ENCODE data around the gene ALMS1.

ALMS1 gene

GRCh38 chr2:73368781-73369180, 16.9 kb upstream of the ALMS1 start:
- Histone ChIP-seq H3K4me2 (ENCODE audit: low read depth, low read length, poor library complexity, severe bottlenecking) (no peak overlapping the region), H3K9me2 (replicated peaks; ENCODE audit: insufficient read depth, low read length) (no peaks in the 10 kb centered on the region), H3K36me3 (ENCODE audit: low read length) (no peaks in the 10 kb centered on the region), H3K27ac (ENCODE audit: low read depth, low read length) (no peak overlapping the region), H3K79me2 (ENCODE audit: insufficient read depth, low read length) (no peaks in the 10 kb centered on the region), H3K9ac (ENCODE audit: low read length) (no peak overlapping the region), H3K9me3 (ENCODE audit: insufficient read depth, low read length) (no peaks in the 10 kb centered on the region), H2AFZ (ENCODE audit: low read depth, low read length, severe bottlenecking) (no peak overlapping the region), H3K27me3 (ENCODE audit: low read length) (no peaks in the 10 kb centered on the region), H3K4me3 (ENCODE audit: insufficient read depth, low read length, poor library complexity, severe bottlenecking) (no peak overlapping the region), H4K20me1 (ENCODE audit: low read depth, low read length) (no peaks in the 10 kb centered on the region), H3F3A (ENCODE audit: insufficient read depth) (no peaks in the 10 kb centered on the region)
- TF ChIP-seq EZH2phosphoT487 (conservative IDR thresholded peaks at IDR 0.05; ENCODE audit: low read length) (no peak), CTCF (IDR thresholded peaks at IDR 0.05; ENCODE audit: insufficient read depth, low read length, poor library complexity, severe bottlenecking) (no peak)

- Histone ChIP-seq H3K9me3 (ENCODE audit: insufficient read depth, low read length) (no peaks in the 10 kb centered on the region), H2AFZ (ENCODE audit: low read depth, low read length, severe bottlenecking) (no peak overlapping the region), H3K4me2 (ENCODE audit: low read depth, low read length, poor library complexity, severe bottlenecking) (no peak overlapping the region), H3K4me3 (ENCODE audit: insufficient read depth, low read length, poor library complexity, severe bottlenecking) (no peak overlapping the region), H3K9me2 (replicated peaks; ENCODE audit: insufficient read depth, low read length) (no peaks in the 10 kb centered on the region), H3F3A (ENCODE audit: insufficient read depth) (no peaks in the 10 kb centered on the region), H3K79me2 (ENCODE audit: insufficient read depth, low read length) (no peaks in the 10 kb centered on the region), H3K27me3 (ENCODE audit: low read length) (no peaks in the 10 kb centered on the region), H3K9ac (ENCODE audit: low read length) (no peak overlapping the region), H3K27ac (ENCODE audit: low read depth, low read length) (no peak overlapping the region), H4K20me1 (ENCODE audit: low read depth, low read length) (no peaks in the 10 kb centered on the region), H3K36me3 (ENCODE audit: low read length) (no peaks in the 10 kb centered on the region)
- TF ChIP-seq EZH2phosphoT487 (conservative IDR thresholded peaks at IDR 0.05; ENCODE audit: low read length) (no peak), CTCF (IDR thresholded peaks at IDR 0.05; ENCODE audit: insufficient read depth, low read length, poor library complexity, severe bottlenecking) (no peak)
Measured at GRCh38 chr2:73370348-73370747, 15.3 kb upstream of the ALMS1 start.

- Histone ChIP-seq H3F3A (ENCODE audit: insufficient read depth) (no peaks in the 10 kb centered on the region), H3K4me3 (ENCODE audit: insufficient read depth, low read length, poor library complexity, severe bottlenecking) (no peak overlapping the region), H3K9ac (ENCODE audit: low read length) (no peak overlapping the region), H4K20me1 (ENCODE audit: low read depth, low read length) (no peaks in the 10 kb centered on the region), H3K27me3 (ENCODE audit: low read length) (no peaks in the 10 kb centered on the region), H3K9me2 (replicated peaks; ENCODE audit: insufficient read depth, low read length) (no peaks in the 10 kb centered on the region), H3K79me2 (ENCODE audit: insufficient read depth, low read length) (no peaks in the 10 kb centered on the region), H3K36me3 (ENCODE audit: low read length) (no peaks in the 10 kb centered on the region), H3K27ac (ENCODE audit: low read depth, low read length) (no peak overlapping the region), H2AFZ (ENCODE audit: low read depth, low read length, severe bottlenecking) (no peak overlapping the region), H3K4me2 (ENCODE audit: low read depth, low read length, poor library complexity, severe bottlenecking) (no peak overlapping the region), H3K9me3 (ENCODE audit: insufficient read depth, low read length) (no peaks in the 10 kb centered on the region)
- TF ChIP-seq CTCF (IDR thresholded peaks at IDR 0.05; ENCODE audit: insufficient read depth, low read length, poor library complexity, severe bottlenecking), result no peak
- no peak for TF ChIP-seq EZH2phosphoT487 (conservative IDR thresholded peaks at IDR 0.05; ENCODE audit: low read length)
Measured at GRCh38 chr2:73373344-73373743, 12.3 kb upstream of the ALMS1 start.
